K562 (cell line): ENCODE measurements around the gene MPIG6B. TPM values are rescaled to one million over a fixed set of nuclear protein-coding genes. Genes with fewer than 3 reads are reported as not detected.
A peak's percentile ranks its signal among the peaks of the same experiment; 100 is the strongest.

Experiments used
- BRD9 ChIP-seq: fragments of 450-650 bp; IDR thresholded peaks from 2 replicates; pipeline ENCODE4 v1.6.1; 2018; ENCODE audit warnings: low read depth; ENCODE audit not compliant: partially characterized antibody
- CHCHD3 ChIP-seq: fragments of 250-450 bp; sonication (Bioruptor Pico); IDR thresholded peaks from 2 replicates; pipeline ENCODE4 v2.1.2; 2022; ENCODE audit warnings: mild to moderate bottlenecking
- DMBX1 ChIP-seq: fragments of 250-450 bp; sonication (Bioruptor Pico); IDR thresholded peaks from 2 replicates; pipeline ENCODE4 v1.8.0; 2022; ENCODE audit warnings: inconsistent platforms, mild to moderate bottlenecking, moderate library complexity, borderline replicate concordance
- ELF2 ChIP-seq: fragments of 250-450 bp; sonication (Bioruptor Pico); IDR thresholded peaks from 2 replicates; pipeline ENCODE4 v1.5.0; 2021; ENCODE audit warnings: mild to moderate bottlenecking
- ETV1 ChIP-seq: fragments of 450-650 bp; conservative IDR thresholded peaks from 2 replicates; pipeline ENCODE4 v1.6.1; 2016; ENCODE audit warnings: missing genetic modification characterization, control low read depth, low read depth, missing compliant biosample characterization
- GABPB1 ChIP-seq: sonication (generic); formaldehyde crosslinking; IDR thresholded peaks from 2 replicates; pipeline ENCODE4 v1.8.0; 2022; ENCODE audit warnings: mild to moderate bottlenecking, missing genetic modification reagents
- HDGF ChIP-seq: fragments of 450-650 bp; IDR thresholded peaks from 2 replicates; pipeline ENCODE4 v1.6.1; 2016
- HIVEP1 ChIP-seq: fragments of 250-450 bp; sonication (Bioruptor Pico); IDR thresholded peaks from 2 replicates; pipeline ENCODE4 v1.4.0; 2020; ENCODE audit warnings: mild to moderate bottlenecking
- HNRNPUL1 ChIP-seq: fragments of 200-400 bp; formaldehyde crosslinking; IDR thresholded peaks from 2 replicates; pipeline ENCODE4 v1.6.1; 2017; ENCODE audit warnings: low read length
- IFI16 ChIP-seq: fragments of 250-450 bp; sonication (Bioruptor Pico); IDR thresholded peaks from 2 replicates; pipeline ENCODE4 v2.1.2; 2022; ENCODE audit warnings: mild to moderate bottlenecking, inconsistent platforms
- MEF2A ChIP-seq: IDR thresholded peaks from 2 replicates; pipeline ENCODE4 v1.6.1; 2011; ENCODE audit warnings: low read depth, mild to moderate bottlenecking, low read length, moderate library complexity; ENCODE audit not compliant: control insufficient read depth
- MIER1 ChIP-seq: fragments of 450-650 bp; IDR thresholded peaks from 2 replicates; pipeline ENCODE4 v1.6.1; 2016; ENCODE audit warnings: antibody characterized with exemption, mild to moderate bottlenecking, low read depth
- MYNN ChIP-seq, 2 experiments: sonication (generic); formaldehyde crosslinking in 1 of 2; IDR thresholded peaks; 2 replicates each; pipeline versions ENCODE4 v1.5.0 to v1.6.1; 2016 to 2020; ENCODE audit warnings: antibody characterized with exemption in 1 of 2, missing genetic modification reagents in 1 of 2
- NR2C2 ChIP-seq, 2 experiments: fragments of 200-800 bp in 1 of 2; sonication (Bioruptor generic) in 1 of 2; sonication (generic) in 1 of 2; formaldehyde crosslinking in 1 of 2; IDR thresholded peaks; 2 replicates each; pipeline versions ENCODE4 v1.6.1 to v1.8.0; 2016 to 2022; ENCODE audit warnings: mild to moderate bottlenecking in 1 of 2, missing compliant biosample characterization in 1 of 2, missing genetic modification characterization in 1 of 2, missing genetic modification reagents in 1 of 2
- PML ChIP-seq: IDR thresholded peaks from 2 replicates; pipeline ENCODE4 v1.6.1; 2012; ENCODE audit warnings: low read length, inconsistent platforms
- POLR2H ChIP-seq: IDR thresholded peaks from 2 replicates; pipeline ENCODE4 v1.6.1; 2016; ENCODE audit warnings: missing genetic modification characterization, low read depth, mild to moderate bottlenecking, control low read depth, missing compliant biosample characterization, moderate library complexity
- RFX5 ChIP-seq: IDR thresholded peaks from 2 replicates; pipeline ENCODE4 v1.6.1; 2011; ENCODE audit warnings: low read depth, mild to moderate bottlenecking, improper control_type of control experiment, low read length
- SETDB1 ChIP-seq: IDR thresholded peaks from one replicate; pipeline ENCODE4 v1.6.1; 2012; ENCODE audit warnings: low read length, control low read depth, inconsistent platforms
- SIRT6 ChIP-seq: IDR thresholded peaks from one replicate; pipeline ENCODE4 v1.6.1; 2012; ENCODE audit warnings: low read depth, mild to moderate bottlenecking, control low read depth, inconsistent platforms, low read length, moderate library complexity
- STAG1 ChIP-seq: sonication (generic); formaldehyde crosslinking; IDR thresholded peaks from 2 replicates; pipeline ENCODE4 v1.5.0; 2020; ENCODE audit warnings: missing genetic modification reagents, borderline replicate concordance
- ZNF212 ChIP-seq: fragments of 450-650 bp; formaldehyde crosslinking; IDR thresholded peaks from 2 replicates; pipeline ENCODE4 v1.4.0; 2020; ENCODE audit warnings: mild to moderate bottlenecking
- ZNF583 ChIP-seq: fragments of 250-450 bp; sonication (Bioruptor Pico); IDR thresholded peaks from 2 replicates; pipeline ENCODE4 v1.4.0; 2020
- ZNF584 ChIP-seq: fragments of 200-800 bp; sonication (Bioruptor generic); IDR thresholded peaks from 2 replicates; pipeline ENCODE4 v1.6.1; 2016; ENCODE audit warnings: low read depth, mild to moderate bottlenecking, missing genetic modification characterization, missing compliant biosample characterization
- ZNF668 ChIP-seq: fragments of 250-450 bp; sonication (Bioruptor Pico); IDR thresholded peaks from 2 replicates; pipeline ENCODE4 v1.8.0; 2022; ENCODE audit warnings: mild to moderate bottlenecking, inconsistent platforms
- polyA plus RNA-seq, 8 experiments: library from polyadenylated mRNA; depleted of rRNA in 4 of 8; stranded (reverse) in 5 of 8; unstranded in 3 of 8; fragments of >200 nt; fragmentation: Nextera tagmentation in 2 of 8; fragmentation: Illumina TruSeq in 1 of 8; extraction: Ambion mirVana in 2 of 8; extraction: Trizol in 1 of 8; gene quantifications; 2 replicates each; pipeline versions ENCODE4 v1.2.1 to v1.2.3, GENCODE V29; 2011 to 2014; ENCODE audit warnings: inconsistent platforms in 1 of 8, missing spikeins in 1 of 8
- total RNA-seq, 7 experiments: library from RNA; depleted of rRNA in 6 of 7; stranded (reverse); fragments of >200 nt in 6 of 7; fragmentation: Illumina TruSeq in 2 of 7; extraction: Trizol in 2 of 7; gene quantifications; 2 replicates each; pipeline versions ENCODE4 v1.2.1 to v1.2.3, GENCODE V29; 2011 to 2021; ENCODE audit warnings: low replicate concordance in 1 of 7
- TF ChIP-seq, protein P1 (sequence below): fragments of 450-650 bp; IDR thresholded peaks from 2 replicates; pipeline ENCODE4 v1.6.1; 2016
- TF ChIP-seq, protein P2 (sequence below): fragments of 450-650 bp; formaldehyde crosslinking; IDR thresholded peaks from 2 replicates; pipeline ENCODE4 v1.4.0; 2020; ENCODE audit warnings: mild to moderate bottlenecking, moderate library complexity
- TF ChIP-seq, protein P3 (sequence below): fragments of 250-450 bp; sonication (Bioruptor Pico); IDR thresholded peaks from 2 replicates; pipeline ENCODE4 v1.8.0; 2021; ENCODE audit warnings: mild to moderate bottlenecking, moderate library complexity

MPIG6B gene
- total and polyA plus RNA-seq, 9 of the 15 experiments (the other 6 are each of a cell fraction or from before 2014, with no cell fraction given) = 0.11 to 1.2 (median 0.28) TPM; not detected in 1

DNA sequence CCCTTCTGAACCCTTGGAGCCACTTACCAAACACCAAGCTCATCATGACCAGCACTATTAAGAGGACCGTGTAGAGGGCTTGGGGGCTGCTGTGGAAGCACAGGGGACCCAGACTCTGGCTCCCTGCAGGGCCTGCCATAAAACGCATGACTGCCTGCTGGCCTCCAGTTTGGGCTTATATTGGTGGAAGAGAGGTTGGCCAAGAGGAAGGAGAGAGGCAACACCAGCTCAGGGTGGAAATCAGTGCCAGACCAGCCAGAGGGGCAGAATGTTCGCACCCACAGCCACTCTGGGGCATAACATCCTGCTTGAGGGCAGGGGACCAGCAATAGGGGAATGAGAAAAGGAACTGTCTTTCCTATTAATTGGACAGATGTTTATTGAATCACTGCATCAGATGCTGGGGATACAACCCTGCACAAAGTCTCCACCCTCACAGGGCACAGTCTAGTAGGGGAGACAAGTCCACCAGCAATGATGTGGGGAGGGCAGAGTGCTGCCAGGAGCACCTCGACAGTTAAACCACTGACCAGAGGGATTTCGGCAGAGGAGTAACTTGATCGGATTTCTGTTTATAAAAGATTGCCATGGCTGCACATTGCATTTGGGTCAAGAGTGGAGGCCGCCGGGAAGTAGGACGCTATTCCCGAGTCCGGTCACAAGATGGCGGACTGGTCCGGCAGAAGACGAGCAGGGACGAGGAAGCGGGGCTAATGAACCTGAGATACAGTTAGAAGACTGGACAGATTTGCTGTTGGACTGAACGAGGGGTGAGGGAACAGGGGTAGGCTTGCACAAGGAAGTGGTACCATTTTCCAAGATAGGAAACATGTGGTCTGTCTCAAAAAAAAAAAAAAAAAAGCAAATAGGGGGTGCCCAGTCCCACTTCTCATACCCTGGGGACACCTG is 42.7 kb upstream of the MPIG6B start, which contains the start of gene LY6G5C (continued):
- TF ChIP-seq ZNF212 (CRISPR knock-in tag) = no peak
- TF ChIP-seq, protein P1, sequence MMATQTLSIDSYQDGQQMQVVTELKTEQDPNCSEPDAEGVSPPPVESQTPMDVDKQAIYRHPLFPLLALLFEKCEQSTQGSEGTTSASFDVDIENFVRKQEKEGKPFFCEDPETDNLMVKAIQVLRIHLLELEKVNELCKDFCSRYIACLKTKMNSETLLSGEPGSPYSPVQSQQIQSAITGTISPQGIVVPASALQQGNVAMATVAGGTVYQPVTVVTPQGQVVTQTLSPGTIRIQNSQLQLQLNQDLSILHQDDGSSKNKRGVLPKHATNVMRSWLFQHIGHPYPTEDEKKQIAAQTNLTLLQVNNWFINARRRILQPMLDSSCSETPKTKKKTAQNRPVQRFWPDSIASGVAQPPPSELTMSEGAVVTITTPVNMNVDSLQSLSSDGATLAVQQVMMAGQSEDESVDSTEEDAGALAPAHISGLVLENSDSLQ = no peak
- 0 out of 2 replicates have a peak, but pooled peaks have one; percentile 59 for TF ChIP-seq DMBX1
- TF ChIP-seq IFI16 (CRISPR knock-in tag) = no peak
- no peak for TF ChIP-seq NR2C2 (CRISPR knock-in tag; IDR thresholded peaks at IDR 0.05)
- TF ChIP-seq NR2C2 (tag; IDR thresholded peaks at IDR 0.05) = no peak
- TF ChIP-seq, protein P2, sequence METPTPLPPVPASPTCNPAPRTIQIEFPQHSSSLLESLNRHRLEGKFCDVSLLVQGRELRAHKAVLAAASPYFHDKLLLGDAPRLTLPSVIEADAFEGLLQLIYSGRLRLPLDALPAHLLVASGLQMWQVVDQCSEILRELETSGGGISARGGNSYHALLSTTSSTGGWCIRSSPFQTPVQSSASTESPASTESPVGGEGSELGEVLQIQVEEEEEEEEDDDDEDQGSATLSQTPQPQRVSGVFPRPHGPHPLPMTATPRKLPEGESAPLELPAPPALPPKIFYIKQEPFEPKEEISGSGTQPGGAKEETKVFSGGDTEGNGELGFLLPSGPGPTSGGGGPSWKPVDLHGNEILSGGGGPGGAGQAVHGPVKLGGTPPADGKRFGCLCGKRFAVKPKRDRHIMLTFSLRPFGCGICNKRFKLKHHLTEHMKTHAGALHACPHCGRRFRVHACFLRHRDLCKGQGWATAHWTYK (CRISPR knock-in tag) = no peak
- TF ChIP-seq MYNN (IDR thresholded peaks at IDR 0.05) = no peak
- TF ChIP-seq MYNN (CRISPR knock-in tag; IDR thresholded peaks at IDR 0.05) = no peak; the same call in 1 of the 2 replicates
- TF ChIP-seq ELF2 (CRISPR knock-in tag) = no peak
- TF ChIP-seq BRD9 = peak; percentile 72
- TF ChIP-seq, protein P3, sequence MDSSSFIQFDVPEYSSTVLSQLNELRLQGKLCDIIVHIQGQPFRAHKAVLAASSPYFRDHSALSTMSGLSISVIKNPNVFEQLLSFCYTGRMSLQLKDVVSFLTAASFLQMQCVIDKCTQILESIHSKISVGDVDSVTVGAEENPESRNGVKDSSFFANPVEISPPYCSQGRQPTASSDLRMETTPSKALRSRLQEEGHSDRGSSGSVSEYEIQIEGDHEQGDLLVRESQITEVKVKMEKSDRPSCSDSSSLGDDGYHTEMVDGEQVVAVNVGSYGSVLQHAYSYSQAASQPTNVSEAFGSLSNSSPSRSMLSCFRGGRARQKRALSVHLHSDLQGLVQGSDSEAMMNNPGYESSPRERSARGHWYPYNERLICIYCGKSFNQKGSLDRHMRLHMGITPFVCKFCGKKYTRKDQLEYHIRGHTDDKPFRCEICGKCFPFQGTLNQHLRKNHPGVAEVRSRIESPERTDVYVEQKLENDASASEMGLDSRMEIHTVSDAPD = no peak
- TF ChIP-seq SETDB1 = no peak
- TF ChIP-seq POLR2H (tag) = no peak
- TF ChIP-seq HDGF = peak; percentile 78; the same call in 1 of the 2 replicates
- TF ChIP-seq MIER1 = no peak
- TF ChIP-seq MEF2A = no peak
- no peak for TF ChIP-seq ZNF584 (CRISPR knock-in tag)
- no peak for TF ChIP-seq CHCHD3 (CRISPR knock-in tag)
- no peak for TF ChIP-seq HIVEP1 (CRISPR knock-in tag)
- TF ChIP-seq ZNF583 = no peak
- peak; percentile 93 for TF ChIP-seq STAG1 (CRISPR knock-in tag)
- no peak for TF ChIP-seq HNRNPUL1
- no peak for TF ChIP-seq ZNF668
- TF ChIP-seq SIRT6 = no peak
- peak; percentile 41; the same call in 1 of the 2 replicates for TF ChIP-seq ETV1 (tag)
- no peak for TF ChIP-seq RFX5
- no peak for TF ChIP-seq PML
- no peak for TF ChIP-seq GABPB1 (CRISPR knock-in tag)
